ENCODE measurements around the gene SLC28A1.

DNA sequence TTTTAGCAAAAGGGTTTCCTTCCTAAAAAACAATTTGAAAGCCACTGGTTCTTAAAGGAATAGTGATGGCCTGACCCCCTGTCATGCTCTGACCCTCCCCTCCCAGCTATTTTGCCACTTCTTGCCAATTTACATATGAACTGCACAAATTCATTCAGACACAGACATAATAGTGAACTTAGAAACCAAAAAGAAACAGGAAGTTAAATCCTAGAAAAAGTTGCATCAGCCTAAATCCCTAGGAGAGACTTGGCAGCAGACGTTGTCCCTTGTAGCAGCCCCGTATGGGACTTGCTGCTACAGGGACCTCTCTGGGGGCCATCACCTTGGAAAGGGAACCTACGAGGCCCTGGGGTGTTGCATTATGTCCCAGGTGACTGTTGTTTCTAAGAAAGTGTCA, 82.9 kb downstream of the SLC28A1 start:
- TF ChIP-seq, protein P1, sequence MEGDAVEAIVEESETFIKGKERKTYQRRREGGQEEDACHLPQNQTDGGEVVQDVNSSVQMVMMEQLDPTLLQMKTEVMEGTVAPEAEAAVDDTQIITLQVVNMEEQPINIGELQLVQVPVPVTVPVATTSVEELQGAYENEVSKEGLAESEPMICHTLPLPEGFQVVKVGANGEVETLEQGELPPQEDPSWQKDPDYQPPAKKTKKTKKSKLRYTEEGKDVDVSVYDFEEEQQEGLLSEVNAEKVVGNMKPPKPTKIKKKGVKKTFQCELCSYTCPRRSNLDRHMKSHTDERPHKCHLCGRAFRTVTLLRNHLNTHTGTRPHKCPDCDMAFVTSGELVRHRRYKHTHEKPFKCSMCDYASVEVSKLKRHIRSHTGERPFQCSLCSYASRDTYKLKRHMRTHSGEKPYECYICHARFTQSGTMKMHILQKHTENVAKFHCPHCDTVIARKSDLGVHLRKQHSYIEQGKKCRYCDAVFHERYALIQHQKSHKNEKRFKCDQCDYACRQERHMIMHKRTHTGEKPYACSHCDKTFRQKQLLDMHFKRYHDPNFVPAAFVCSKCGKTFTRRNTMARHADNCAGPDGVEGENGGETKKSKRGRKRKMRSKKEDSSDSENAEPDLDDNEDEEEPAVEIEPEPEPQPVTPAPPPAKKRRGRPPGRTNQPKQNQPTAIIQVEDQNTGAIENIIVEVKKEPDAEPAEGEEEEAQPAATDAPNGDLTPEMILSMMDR (IDR thresholded peaks at IDR 0.05; ENCODE audit: low read depth, low read length), result no peak
- no peak for TF ChIP-seq POLR2A (IDR thresholded peaks at IDR 0.05; ENCODE audit: extremely low read depth, insufficient read length)
- TF ChIP-seq, protein P2, sequence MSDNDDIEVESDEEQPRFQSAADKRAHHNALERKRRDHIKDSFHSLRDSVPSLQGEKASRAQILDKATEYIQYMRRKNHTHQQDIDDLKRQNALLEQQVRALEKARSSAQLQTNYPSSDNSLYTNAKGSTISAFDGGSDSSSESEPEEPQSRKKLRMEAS (IDR thresholded peaks at IDR 0.05; ENCODE audit: low read depth, low read length), result no peak
- TF ChIP-seq MYC (IDR thresholded peaks at IDR 0.05; ENCODE audit: low read depth, low read length), result no peak
